Erythroblast (primary cell): ENCODE measurements around the gene DPYSL4.

Source experiments
- GATA1 ChIP-seq: IDR thresholded peaks from 2 replicates; pipeline ENCODE4 v1.6.1; 2011; ENCODE audit warnings: low read depth, mild to moderate bottlenecking, control low read depth, low read length, moderate library complexity
- POLR2A ChIP-seq: IDR thresholded peaks from 2 replicates; pipeline ENCODE4 v1.6.1; 2011; ENCODE audit warnings: mild to moderate bottlenecking, low read length

GRCh38 chr10:132150777-132151176 lies 36.0 kb upstream of the DPYSL4 start:
- no peak for TF ChIP-seq POLR2A
- no peak for TF ChIP-seq GATA1
